H1 (cell line): Measurements from ENCODE around the gene SYNJ1. TPM values are rescaled to one million over a fixed set of nuclear protein-coding genes. Genes with fewer than 3 reads are reported as not detected.

Source experiments
- CTCF ChIA-PET: fragments of 300-600 bp; sonication (Branson Sonifier 250); formaldehyde crosslinking; loops from one replicate; lab custom pipeline; 2021; ENCODE audit not compliant: partially characterized antibody; lab: Charles Lee
- POLR2A ChIA-PET: fragments of 300-600 bp; sonication (Branson Sonifier 250); formaldehyde crosslinking; loops from one replicate; lab custom pipeline; 2021; ENCODE audit warnings: inconsistent platforms; ENCODE audit not compliant: partially characterized antibody; lab: Charles Lee
- DNase-seq, 2 experiments: peaks; one replicate each; pipeline versions ENCODE4 v3.0.0 to v3.0.0-alpha.2; 2010 to 2022; ENCODE audit warnings: low spot score in 2 of 2, low read depth in 1 of 2, mixed read lengths in 1 of 2
- FAIRE-seq: peaks from 2 replicates; lab custom pipeline; 2011; peaks lifted over from hg19 to GRCh38; lab: Jason Lieb, UNC
- H2AFZ ChIP-seq: 2 replicates; pipeline ENCODE4 v1.8.1; 2012; ENCODE audit warnings: low read length, inconsistent platforms
- H2AK5ac ChIP-seq: 2 replicates; pipeline ENCODE4 v1.6.1; 2013; ENCODE audit warnings: low read depth, low read length
- H2BK120ac ChIP-seq: replicated peaks from 2 replicates; pipeline ENCODE3; 2013; ENCODE audit warnings: low read depth, low read length, inconsistent platforms
- H2BK12ac ChIP-seq: 2 replicates; pipeline ENCODE4 v1.6.1; 2013; ENCODE audit warnings: low read depth, low read length
- H2BK15ac ChIP-seq: 2 replicates; pipeline ENCODE4 v1.6.1; 2013; ENCODE audit warnings: low read length
- H2BK20ac ChIP-seq: 2 replicates; pipeline ENCODE4 v1.6.1; 2013; ENCODE audit warnings: low read length
- H2BK5ac ChIP-seq: 2 replicates; pipeline ENCODE4 v1.6.1; 2013; ENCODE audit warnings: low read depth, low read length
- H3K14ac ChIP-seq: 2 replicates; pipeline ENCODE4 v1.6.1; 2013; ENCODE audit warnings: inconsistent platforms; ENCODE audit not compliant: insufficient read length
- H3K18ac ChIP-seq: 2 replicates; pipeline ENCODE4 v1.6.1; 2013; ENCODE audit warnings: low read length; ENCODE audit errors: extremely low read depth
- H3K23ac ChIP-seq: 2 replicates; pipeline ENCODE4 v1.6.1; 2013; ENCODE audit warnings: inconsistent platforms; ENCODE audit not compliant: insufficient read length
- H3K23me2 ChIP-seq: 2 replicates; pipeline ENCODE4 v1.6.1; 2013; ENCODE audit warnings: low read depth, low read length
- H3K27ac ChIP-seq: 2 replicates; pipeline ENCODE4 v1.6.1; 2011; ENCODE audit warnings: low read depth, low read length, inconsistent platforms
- H3K27me3 ChIP-seq, 4 experiments: replicated peaks in 1 of 4; 1 replicate in 1 of 4; 2 replicates in 3 of 4; pipeline versions ENCODE4 v1.6.1 to v1.8.1; 2011 to 2013; ENCODE audit warnings: low read length in 3 of 4, mild to moderate bottlenecking in 3 of 4, inconsistent platforms in 2 of 4, mixed read lengths in 2 of 4, moderate library complexity in 1 of 4; ENCODE audit not compliant: control insufficient read depth in 3 of 4, insufficient read depth in 3 of 4; ENCODE audit errors: extremely low read depth in 1 of 4
- H3K36me3 ChIP-seq, 4 experiments: 2 replicates each; pipeline versions ENCODE4 v1.6.1 to v1.8.1; 2011 to 2013; ENCODE audit warnings: mild to moderate bottlenecking in 4 of 4, low read length in 3 of 4, moderate library complexity in 2 of 4, control low read depth in 1 of 4, inconsistent platforms in 1 of 4; ENCODE audit not compliant: insufficient read depth in 4 of 4, control insufficient read depth in 2 of 4
- H3K4ac ChIP-seq: replicated peaks from 2 replicates; pipeline ENCODE3; 2013; ENCODE audit warnings: low read length, low read depth, mixed read lengths, inconsistent platforms; ENCODE audit not compliant: insufficient read length
- H3K4me1 ChIP-seq, 4 experiments: replicated peaks in 1 of 4; 1 replicate in 1 of 4; 2 replicates in 3 of 4; pipeline versions ENCODE4 v1.6.1 to v1.8.1; 2011 to 2013; ENCODE audit warnings: low read length in 3 of 4, inconsistent platforms in 2 of 4, mixed read lengths in 1 of 4; ENCODE audit not compliant: insufficient read depth in 4 of 4, control insufficient read depth in 3 of 4
- H3K4me2 ChIP-seq, 2 experiments: 2 replicates each; pipeline versions ENCODE4 v1.6.1 to v1.8.1; 2011 to 2013; ENCODE audit warnings: low read depth in 2 of 2, low read length in 2 of 2, control low read depth in 1 of 2, inconsistent platforms in 1 of 2, mild to moderate bottlenecking in 1 of 2; ENCODE audit not compliant: insufficient read depth in 1 of 2
- H3K4me3 ChIP-seq, 4 experiments: fragments of 200-600, 300-600 bp in 1 of 4; sonication (generic), shearing (Covaris generic), sonication (Bioruptor Twin) in 1 of 4; 2 replicates each; pipeline versions ENCODE4 v1.5.1 to v1.8.1; 2011 to 2016; ENCODE audit warnings: low read length in 4 of 4, low read depth in 3 of 4, control low read depth in 2 of 4, inconsistent platforms in 2 of 4, mild to moderate bottlenecking in 2 of 4, mixed read lengths in 1 of 4, moderate library complexity in 1 of 4; ENCODE audit not compliant: insufficient read depth in 2 of 4; ENCODE audit errors: extremely low read depth in 1 of 4
- H3K56ac ChIP-seq: replicated peaks from 2 replicates; pipeline ENCODE3; 2013; ENCODE audit warnings: low read depth, mild to moderate bottlenecking, mixed read lengths, low read length, inconsistent platforms; ENCODE audit not compliant: insufficient read length
- H3K79me1 ChIP-seq: 2 replicates; pipeline ENCODE4 v1.6.1; 2013; ENCODE audit warnings: low read depth, low read length, control low read depth
- H3K79me2 ChIP-seq, 2 experiments: 2 replicates each; pipeline versions ENCODE4 v1.6.1 to v1.8.1; 2012 to 2013; ENCODE audit warnings: low read length in 2 of 2, mild to moderate bottlenecking in 2 of 2, inconsistent platforms in 1 of 2; ENCODE audit not compliant: insufficient read depth in 2 of 2, control insufficient read depth in 1 of 2
- H3K9ac ChIP-seq, 4 experiments: replicated peaks in 1 of 4; 1 replicate in 1 of 4; 2 replicates in 3 of 4; pipeline versions ENCODE4 v1.6.1 to v1.8.1; 2011 to 2013; ENCODE audit warnings: low read depth in 3 of 4, low read length in 3 of 4, control low read depth in 2 of 4, mild to moderate bottlenecking in 2 of 4, moderate library complexity in 2 of 4, inconsistent platforms in 1 of 4; ENCODE audit errors: extremely low read depth in 1 of 4
- H3K9me3 ChIP-seq, 2 experiments: 2 replicates each; pipeline versions ENCODE4 v1.6.1 to v1.8.1; 2012 to 2013; ENCODE audit warnings: mild to moderate bottlenecking in 2 of 2, moderate library complexity in 2 of 2, control low read depth in 1 of 2, inconsistent platforms in 1 of 2, low read depth in 1 of 2, low read length in 1 of 2, mixed read lengths in 1 of 2; ENCODE audit not compliant: insufficient read depth in 2 of 2
- H4K20me1 ChIP-seq, 2 experiments: replicated peaks in 1 of 2; 2 replicates each; pipeline versions ENCODE3 to v1.8.1; 2011 to 2013; ENCODE audit warnings: inconsistent platforms in 2 of 2, low read length in 2 of 2, mild to moderate bottlenecking in 1 of 2; ENCODE audit not compliant: insufficient read depth in 2 of 2, control insufficient read depth in 1 of 2
- H4K5ac ChIP-seq: 2 replicates; pipeline ENCODE4 v1.6.1; 2013; ENCODE audit warnings: low read length, low read depth, mixed read lengths, inconsistent platforms; ENCODE audit not compliant: insufficient read length
- H4K8ac ChIP-seq: 2 replicates; pipeline ENCODE4 v1.8.0; 2013; ENCODE audit warnings: mild to moderate bottlenecking, moderate library complexity, low read length, inconsistent platforms; ENCODE audit not compliant: insufficient read depth; ENCODE audit errors: extremely low read depth
- H4K91ac ChIP-seq: replicated peaks from 2 replicates; pipeline ENCODE3; 2013; ENCODE audit warnings: low read length, mixed read lengths, inconsistent platforms; ENCODE audit not compliant: insufficient read length
- CBX5 ChIP-seq: fragments of 300-800, 300-1000 bp; sonication (generic); IDR thresholded peaks from 2 replicates; pipeline ENCODE4 v1.7.1; 2016; ENCODE audit warnings: antibody characterized with exemption, low read length, low read depth
- JUN ChIP-seq: IDR thresholded peaks from 2 replicates; pipeline ENCODE4 v1.6.1; 2011; ENCODE audit warnings: low read depth, mild to moderate bottlenecking, improper control_type of control experiment, low read length
- KDM4A ChIP-seq: IDR thresholded peaks from one replicate; pipeline ENCODE4 v1.7.1; 2012; ENCODE audit warnings: low read depth, mild to moderate bottlenecking, moderate library complexity, low read length, inconsistent platforms; ENCODE audit not compliant: severe bottlenecking
- NANOG ChIP-seq: IDR thresholded peaks from 2 replicates; pipeline ENCODE4 v1.6.1; 2011; ENCODE audit warnings: low read length, low read depth, mild to moderate bottlenecking, inconsistent platforms; ENCODE audit not compliant: insufficient read depth, poor library complexity, severe bottlenecking
- POU5F1 ChIP-seq: IDR thresholded peaks from 2 replicates; pipeline ENCODE4 v1.6.1; 2011; ENCODE audit warnings: low read depth, mild to moderate bottlenecking, low read length, moderate library complexity
- RNF2 ChIP-seq: fragments of 200-900, 300-1000 bp; sonication (generic); IDR thresholded peaks from 2 replicates; pipeline ENCODE4 v1.7.1; 2016; ENCODE audit warnings: borderline replicate concordance, low read depth, mild to moderate bottlenecking, antibody characterized with exemption, low read length; ENCODE audit not compliant: poor library complexity, severe bottlenecking; ENCODE audit errors: missing control alignments
- SAP30 ChIP-seq: fragments of 300-600 bp; sonication (generic); IDR thresholded peaks from 2 replicates; pipeline ENCODE4 v1.7.1; 2012; ENCODE audit warnings: low read length, moderate library complexity, mild to moderate bottlenecking, inconsistent platforms; ENCODE audit not compliant: insufficient read depth, insufficient replicate concordance
- SP4 ChIP-seq: IDR thresholded peaks from 2 replicates; pipeline ENCODE4 v1.6.1; 2012; ENCODE audit warnings: low read length, inconsistent platforms
- TEAD4 ChIP-seq: IDR thresholded peaks from 2 replicates; pipeline ENCODE4 v1.6.1; 2012; ENCODE audit warnings: low read depth, low read length, inconsistent platforms, mixed read lengths
- WGBS, 2 experiments: shearing (Covaris generic) in 1 of 2; methylation state at CpG; one replicate each; pipeline versions ENCODE4 v1.1.6 to v1.1.7; 2013 to 2015; ENCODE audit warnings: low lambda C conversion rate in 2 of 2, mixed read lengths in 2 of 2, inconsistent platforms in 1 of 2, low coverage in 1 of 2, missing lambda C conversion rate in 1 of 2; ENCODE audit not compliant: insufficient replicate concordance in 2 of 2, insufficient coverage in 1 of 2, insufficient read length in 1 of 2; ENCODE audit errors: extremely low coverage in 1 of 2, missing lambda C conversion rate in 1 of 2; 5-methylcytosine and 5-hydroxymethylcytosine counted together
- polyA plus RNA-seq, 7 experiments: library from polyadenylated mRNA; depleted of rRNA in 3 of 7; stranded (reverse) in 5 of 7; unstranded in 2 of 7; fragments of >200 nt in 5 of 7; fragments of 200-250 nt in 2 of 7; gene quantifications; 1 replicate in 5 of 7; 2 replicates in 1 of 7; 4 replicates in 1 of 7; pipeline versions ENCODE4 v1.2.1 to v1.2.3, GENCODE V29; 2011 to 2013; ENCODE audit warnings: missing spikeins in 2 of 7, mixed read lengths in 2 of 7
- total RNA-seq: library from RNA; stranded (reverse); fragmentation: NEBNext Ultra II Directional; extraction: Animal tissue kit (Norgen Biotek cat#: 25700); gene quantifications from 2 replicates; pipeline ENCODE4 v1.2.1, GENCODE V29; 2021
- TF ChIP-seq, protein P1 (sequence below), 3 experiments: IDR thresholded peaks; 1 replicate in 2 of 3; 2 replicates in 1 of 3; pipeline versions ENCODE4 v1.5.1 to v1.6.1; 2011; ENCODE audit warnings: low read length in 3 of 3, mild to moderate bottlenecking in 3 of 3, inconsistent platforms in 2 of 3, low read depth in 1 of 3, moderate library complexity in 1 of 3; ENCODE audit not compliant: insufficient read depth in 1 of 3; ENCODE audit errors: control extremely low read depth in 1 of 3

Gene SYNJ1
- total and polyA plus RNA-seq, 2 of the 8 experiments (the other 6 are each of a cell fraction or from before 2014, with no cell fraction given) = 1.3 to 4.3 TPM

DNA sequence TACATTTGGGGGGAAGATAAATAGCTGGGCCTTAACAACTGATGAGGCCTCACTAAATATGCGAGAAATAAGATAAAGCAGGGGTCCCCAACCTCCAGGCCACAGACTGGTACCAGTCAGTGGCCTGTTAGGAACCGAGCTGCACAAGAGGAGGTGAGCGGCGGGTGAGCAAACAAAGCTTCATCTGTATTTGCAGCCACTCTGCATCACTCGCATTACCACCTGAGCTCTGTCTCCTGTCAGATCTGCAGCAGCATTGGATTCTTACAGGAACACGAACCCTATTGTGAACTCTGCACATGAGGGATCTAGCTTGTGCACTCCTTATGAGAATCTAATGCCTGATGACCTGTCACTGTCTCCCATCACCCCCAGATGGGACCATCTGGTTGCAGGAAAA, 48.9 kb upstream of the SYNJ1 start:
- DNase-seq = no peak
- H3K79me1 ChIP-seq = no peaks in the 10 kb centered on the region
- no peaks in the 10 kb centered on the region for H4K20me1 ChIP-seq
- H3K23me2 ChIP-seq = peaks cover 2% of the 10 kb centered on the region; the same call in 1 of the 2 replicates
- H3K18ac ChIP-seq = no peak overlapping the region
- no peak overlapping the region for H2BK12ac ChIP-seq
- no peak overlapping the region for H3K27ac ChIP-seq
- H3K36me3 ChIP-seq = no peaks in the 10 kb centered on the region
- H3K14ac ChIP-seq = no peak overlapping the region
- no peak overlapping the region for H3K23ac ChIP-seq
- no peak overlapping the region for H2AFZ ChIP-seq
- no peaks in the 10 kb centered on the region for H3K79me2 ChIP-seq
- no peak overlapping the region for H3K4me3 ChIP-seq
- no peak overlapping the region for H4K5ac ChIP-seq
- no peak overlapping the region for H2BK20ac ChIP-seq
- no peak overlapping the region for H4K8ac ChIP-seq
- H3K4me1 ChIP-seq = no peaks in the 10 kb centered on the region; a peak in 1 of 7 replicates
- no peak overlapping the region for H3K9ac ChIP-seq
- WGBS, 2 experiments = 87% methylated on average over 6 of the region's 6 CpGs; no CpG with 5 or more reads in 1 of the 2 experiments
- no peak overlapping the region for H2BK5ac ChIP-seq
- POLR2A ChIA-PET = no interaction called here
- no peak overlapping the region for H2BK120ac ChIP-seq
- no peaks in the 10 kb centered on the region for H3K27me3 ChIP-seq
- H2BK15ac ChIP-seq = no peak overlapping the region
- no peak overlapping the region for H2AK5ac ChIP-seq
- FAIRE-seq = no peak
- no peak overlapping the region for H3K56ac ChIP-seq
- H3K4ac ChIP-seq = no peak overlapping the region
- no peak overlapping the region for H4K91ac ChIP-seq
- no peak overlapping the region for H3K4me2 ChIP-seq
- CTCF ChIA-PET = interaction anchor here (0.6 to 1.3 kb wide), 3 partner anchors 14 to 49 kb away, joined by 3 to 4 read pairs (median 4); no protein-coding TSS in a partner anchor
- no peaks in the 10 kb centered on the region for H3K9me3 ChIP-seq
- TF ChIP-seq POU5F1 (no peak), NANOG (no peak), SP4 (no peak), KDM4A (no peak), JUN (no peak), SAP30 (no peak), CBX5 (no peak), TEAD4 (no peak), RNF2 (no peak)
- TF ChIP-seq, protein P1, sequence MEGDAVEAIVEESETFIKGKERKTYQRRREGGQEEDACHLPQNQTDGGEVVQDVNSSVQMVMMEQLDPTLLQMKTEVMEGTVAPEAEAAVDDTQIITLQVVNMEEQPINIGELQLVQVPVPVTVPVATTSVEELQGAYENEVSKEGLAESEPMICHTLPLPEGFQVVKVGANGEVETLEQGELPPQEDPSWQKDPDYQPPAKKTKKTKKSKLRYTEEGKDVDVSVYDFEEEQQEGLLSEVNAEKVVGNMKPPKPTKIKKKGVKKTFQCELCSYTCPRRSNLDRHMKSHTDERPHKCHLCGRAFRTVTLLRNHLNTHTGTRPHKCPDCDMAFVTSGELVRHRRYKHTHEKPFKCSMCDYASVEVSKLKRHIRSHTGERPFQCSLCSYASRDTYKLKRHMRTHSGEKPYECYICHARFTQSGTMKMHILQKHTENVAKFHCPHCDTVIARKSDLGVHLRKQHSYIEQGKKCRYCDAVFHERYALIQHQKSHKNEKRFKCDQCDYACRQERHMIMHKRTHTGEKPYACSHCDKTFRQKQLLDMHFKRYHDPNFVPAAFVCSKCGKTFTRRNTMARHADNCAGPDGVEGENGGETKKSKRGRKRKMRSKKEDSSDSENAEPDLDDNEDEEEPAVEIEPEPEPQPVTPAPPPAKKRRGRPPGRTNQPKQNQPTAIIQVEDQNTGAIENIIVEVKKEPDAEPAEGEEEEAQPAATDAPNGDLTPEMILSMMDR (IDR thresholded peaks at IDR 0.05; ENCODE audit: control extremely low read depth in 1 of 3, insufficient read depth in 1 of 3, low read depth in 1 of 3, low read length in 3 of 3) = no peak
